ENCODE results near the gene KCTD15.

DNA sequence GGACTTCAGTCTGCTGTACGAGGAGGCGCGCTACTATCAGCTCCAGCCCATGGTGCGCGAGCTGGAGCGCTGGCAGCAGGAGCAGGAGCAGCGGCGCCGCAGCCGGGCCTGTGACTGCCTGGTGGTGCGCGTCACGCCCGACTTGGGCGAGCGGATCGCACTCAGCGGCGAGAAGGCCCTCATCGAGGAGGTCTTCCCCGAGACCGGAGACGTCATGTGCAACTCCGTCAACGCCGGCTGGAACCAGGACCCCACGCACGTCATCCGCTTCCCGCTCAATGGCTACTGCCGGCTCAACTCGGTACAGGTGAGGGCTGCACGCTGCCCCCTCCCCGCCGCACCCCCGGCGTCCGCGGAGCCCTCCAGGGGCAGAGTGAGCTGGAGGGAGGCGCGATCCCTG, 14.6 kb downstream of the KCTD15 start:
- TF ChIP-seq, protein P1, sequence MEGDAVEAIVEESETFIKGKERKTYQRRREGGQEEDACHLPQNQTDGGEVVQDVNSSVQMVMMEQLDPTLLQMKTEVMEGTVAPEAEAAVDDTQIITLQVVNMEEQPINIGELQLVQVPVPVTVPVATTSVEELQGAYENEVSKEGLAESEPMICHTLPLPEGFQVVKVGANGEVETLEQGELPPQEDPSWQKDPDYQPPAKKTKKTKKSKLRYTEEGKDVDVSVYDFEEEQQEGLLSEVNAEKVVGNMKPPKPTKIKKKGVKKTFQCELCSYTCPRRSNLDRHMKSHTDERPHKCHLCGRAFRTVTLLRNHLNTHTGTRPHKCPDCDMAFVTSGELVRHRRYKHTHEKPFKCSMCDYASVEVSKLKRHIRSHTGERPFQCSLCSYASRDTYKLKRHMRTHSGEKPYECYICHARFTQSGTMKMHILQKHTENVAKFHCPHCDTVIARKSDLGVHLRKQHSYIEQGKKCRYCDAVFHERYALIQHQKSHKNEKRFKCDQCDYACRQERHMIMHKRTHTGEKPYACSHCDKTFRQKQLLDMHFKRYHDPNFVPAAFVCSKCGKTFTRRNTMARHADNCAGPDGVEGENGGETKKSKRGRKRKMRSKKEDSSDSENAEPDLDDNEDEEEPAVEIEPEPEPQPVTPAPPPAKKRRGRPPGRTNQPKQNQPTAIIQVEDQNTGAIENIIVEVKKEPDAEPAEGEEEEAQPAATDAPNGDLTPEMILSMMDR (IDR thresholded peaks at IDR 0.05; ENCODE audit: borderline replicate concordance, extremely low read depth, low read length, poor library complexity, severe bottlenecking): no peak
- no peak for TF ChIP-seq EZH2 (IDR thresholded peaks at IDR 0.05; ENCODE audit: borderline replicate concordance, low read depth, low read length, severe bottlenecking)

All from DND-41 (cell line).